ENCODE data around the gene C19orf18.
A peak's percentile ranks its signal among the peaks of the same experiment; 100 is the strongest.

Gene C19orf18

GRCh38 chr19:58003174-58003828 is 29.0 kb upstream of the C19orf18 start:
- no peak overlapping the region for H3K9ac ChIP-seq
- H2AFZ ChIP-seq = peak overlapping the region; percentile 93
- peaks cover 11% of the 10 kb centered on the region for H3K4me1 ChIP-seq
- no peaks in the 10 kb centered on the region for H3K9me3 ChIP-seq (ENCODE audit: control insufficient read depth, low read length)
- no peak for TF ChIP-seq CTCF (IDR thresholded peaks at IDR 0.05)
- peaks cover 21% of the 10 kb centered on the region for H3K79me2 ChIP-seq
- peak overlapping the region; percentile 99 for H3K4me3 ChIP-seq (ENCODE audit: low read depth, low read length)
- peak overlapping the region; percentile 86 for H3K4me2 ChIP-seq (ENCODE audit: low read length)
- H3K27me3 ChIP-seq (ENCODE audit: control insufficient read depth, insufficient read depth, low read length) = no peaks in the 10 kb centered on the region
- peak overlapping the region; percentile 92 for H3K27ac ChIP-seq
- no peaks in the 10 kb centered on the region for H3K36me3 ChIP-seq (ENCODE audit: control insufficient read depth, insufficient read depth, low read length)

GRCh38 chr19:58002384-58003173 is 28.2 kb upstream of the C19orf18 start, which contains the start of gene ZNF606:
Gene ZNF606 (minus strand): TSS chr19:58002820. CDS start chr19:58001319, 1,501 bp downstream.
- H3K36me3 ChIP-seq (ENCODE audit: control insufficient read depth, insufficient read depth, low read length) = no peaks in the 10 kb centered on the region
- H3K9ac ChIP-seq = peak within 1 kb of the TSS; percentile 84
- peak within 1 kb of the TSS; percentile 99 for H3K4me3 ChIP-seq (ENCODE audit: low read depth, low read length)
- TF ChIP-seq CTCF (IDR thresholded peaks at IDR 0.05) = no peak
- peak within 1 kb of the TSS; percentile 93 for H2AFZ ChIP-seq
- H3K79me2 ChIP-seq = peaks cover 21% of the 10 kb centered on the region
- peaks cover 11% of the 10 kb centered on the region for H3K4me1 ChIP-seq
- H3K27ac ChIP-seq = peak within 1 kb of the TSS; percentile 92
- no peaks in the 10 kb centered on the region for H3K27me3 ChIP-seq (ENCODE audit: control insufficient read depth, insufficient read depth, low read length)
- peak within 1 kb of the TSS; percentile 86 for H3K4me2 ChIP-seq (ENCODE audit: low read length)
- no peaks in the 10 kb centered on the region for H3K9me3 ChIP-seq (ENCODE audit: control insufficient read depth, low read length)

- peak overlapping the region; percentile 99 for H3K4me3 ChIP-seq (ENCODE audit: low read depth, low read length)
- peaks cover 21% of the 10 kb centered on the region for H3K79me2 ChIP-seq
- no peaks in the 10 kb centered on the region for H3K27me3 ChIP-seq (ENCODE audit: control insufficient read depth, insufficient read depth, low read length)
- TF ChIP-seq CTCF (IDR thresholded peaks at IDR 0.05) = no peak
- peaks cover 11% of the 10 kb centered on the region for H3K4me1 ChIP-seq
- H3K9me3 ChIP-seq (ENCODE audit: control insufficient read depth, low read length) = no peaks in the 10 kb centered on the region
- H3K27ac ChIP-seq = peak overlapping the region; percentile 92
- H3K4me2 ChIP-seq (ENCODE audit: low read length) = peak overlapping the region; percentile 86
- no peaks in the 10 kb centered on the region for H3K36me3 ChIP-seq (ENCODE audit: control insufficient read depth, insufficient read depth, low read length)
- peak overlapping the region; percentile 84 for H3K9ac ChIP-seq
- peak overlapping the region; percentile 93 for H2AFZ ChIP-seq
Measured at GRCh38 chr19:58001895-58002369, 27.6 kb upstream of the C19orf18 start.

GRCh38 chr19:58000677-58001076 is 26.3 kb upstream of the C19orf18 start:
- peaks cover 21% of the 10 kb centered on the region for H3K79me2 ChIP-seq
- no peak overlapping the region for H3K4me3 ChIP-seq (ENCODE audit: low read depth, low read length)
- no peaks in the 10 kb centered on the region for H3K9me3 ChIP-seq (ENCODE audit: control insufficient read depth, low read length)
- TF ChIP-seq CTCF (IDR thresholded peaks at IDR 0.05) = no peak
- no peaks in the 10 kb centered on the region for H3K27me3 ChIP-seq (ENCODE audit: control insufficient read depth, insufficient read depth, low read length)
- no peak overlapping the region for H3K9ac ChIP-seq
- no peak overlapping the region for H3K27ac ChIP-seq
- H3K4me1 ChIP-seq = peaks cover 11% of the 10 kb centered on the region
- H3K4me2 ChIP-seq (ENCODE audit: low read length) = peak overlapping the region; percentile 86
- H3K36me3 ChIP-seq (ENCODE audit: control insufficient read depth, insufficient read depth, low read length) = no peaks in the 10 kb centered on the region
- no peak overlapping the region for H2AFZ ChIP-seq
